Panc1 (cell line): Measurements from ENCODE around the gene CRB2. TPM values are rescaled to one million over a fixed set of nuclear protein-coding genes. Genes with fewer than 3 reads are reported as not detected.
A peak's percentile ranks its signal among the peaks of the same experiment; 100 is the strongest.

Experiments
- ATAC-seq: fragments of 200-7000 bp; cut with Tn5 transposase; 2 replicates; pipeline ENCODE4 v1.9.1; 2020; ENCODE audit warnings: mild to moderate bottlenecking, moderate library complexity
- BruUV-seq: library from RNA; stranded (reverse); fragments of 400-500 nt; replicated peaks from 2 replicates; lab custom pipeline; 2021; lab: Mats Ljungman, UMichigan
- CTCF ChIA-PET: fragments of 300-600 bp; sonication (Branson Sonifier 250); formaldehyde crosslinking; loops from one replicate; lab custom pipeline; 2022; ENCODE audit warnings: antibody characterized with exemption; lab: Charles Lee
- POLR2A ChIA-PET: fragments of 300-600 bp; sonication (Branson Sonifier 250); formaldehyde crosslinking; loops from one replicate; lab custom pipeline; 2022; ENCODE audit warnings: antibody characterized with exemption; lab: Charles Lee
- DNase-seq: peaks from one replicate; pipeline ENCODE4 v3.0.0-alpha.2; 2010; ENCODE audit warnings: low read depth, low spot score
- H3K27ac ChIP-seq: 2 replicates; pipeline ENCODE4 v1.5.1; 2011; ENCODE audit warnings: mild to moderate bottlenecking, low read length, inconsistent platforms
- H3K27me3 ChIP-seq: fragments of 200-500 bp; sonication (Bioruptor generic); 2 replicates; pipeline ENCODE4 v1.6.0; 2014; ENCODE audit warnings: low read length, inconsistent platforms; ENCODE audit not compliant: control insufficient read depth, insufficient read depth
- H3K36me3 ChIP-seq: fragments of 200-500 bp; sonication (Bioruptor generic); 2 replicates; pipeline ENCODE4 v1.5.1; 2014; ENCODE audit warnings: inconsistent platforms, mild to moderate bottlenecking, low read length, moderate library complexity; ENCODE audit not compliant: control insufficient read depth, insufficient read depth
- H3K4me1 ChIP-seq: 2 replicates; pipeline ENCODE4 v1.5.1; 2011; ENCODE audit warnings: inconsistent platforms, mild to moderate bottlenecking, low read length, moderate library complexity; ENCODE audit not compliant: control insufficient read depth, insufficient read depth
- H3K4me3 ChIP-seq, 2 experiments: 2 replicates each; pipeline ENCODE4 v1.5.1; 2011 to 2012; ENCODE audit warnings: low read depth in 2 of 2, low read length in 2 of 2, mild to moderate bottlenecking in 2 of 2, inconsistent platforms in 1 of 2, moderate library complexity in 1 of 2
- H3K9me3 ChIP-seq: fragments of 200-500 bp; sonication (Bioruptor generic); 2 replicates; pipeline ENCODE4 v1.5.1; 2014; ENCODE audit warnings: low read depth, mild to moderate bottlenecking, inconsistent platforms, low read length, moderate library complexity; ENCODE audit not compliant: control insufficient read depth, insufficient read depth
- CTCF ChIP-seq: fragments of 450-650 bp; IDR thresholded peaks from 2 replicates; pipeline ENCODE4 v1.5.1; 2017; ENCODE audit warnings: mild to moderate bottlenecking
- POLR2AphosphoS5 ChIP-seq: IDR thresholded peaks from 2 replicates; pipeline ENCODE4 v1.6.1; 2012; ENCODE audit warnings: mild to moderate bottlenecking, low read depth, low read length, moderate library complexity
- SIN3A ChIP-seq: IDR thresholded peaks from 2 replicates; pipeline ENCODE4 v1.6.1; 2012; ENCODE audit warnings: low read depth, mild to moderate bottlenecking, low read length, moderate library complexity, borderline replicate concordance; ENCODE audit not compliant: insufficient read depth
- TCF7L2 ChIP-seq: IDR thresholded peaks from 2 replicates; pipeline ENCODE4 v1.6.1; 2011; ENCODE audit warnings: mild to moderate bottlenecking, low read depth, low read length, inconsistent platforms
- in situ Hi-C: cut with HindIII; loops from 2 replicates; pipeline ENCODE4 v1.10.0; 2016; ENCODE audit warnings: low sequenced_read_pairs, low pct_unique_long_range_greater_than_20kb
- intact Hi-C: fragments of 100-400 bp; cut with micrococcal nuclease; formaldehyde crosslinking; loops from one replicate; pipeline ENCODE4 v1.10.0; 2022; ENCODE audit not compliant: unreplicated experiment
- total RNA-seq: library from RNA; stranded (reverse); gene quantifications from one replicate; pipeline ENCODE4 v1.2.1, GENCODE V29; 2021; ENCODE audit not compliant: unreplicated experiment
- TF ChIP-seq, protein P1 (sequence below), 2 experiments: IDR thresholded peaks; 2 replicates each; pipeline ENCODE4 v1.6.1; 2011 to 2012; ENCODE audit warnings: low read depth in 2 of 2, control low read depth in 1 of 2, low read length in 1 of 2, mild to moderate bottlenecking in 1 of 2, moderate library complexity in 1 of 2; ENCODE audit not compliant: insufficient read depth in 1 of 2

The CRB2 gene
- total RNA-seq, 1 experiment from 2014 or later: 0.05 TPM

DNA sequence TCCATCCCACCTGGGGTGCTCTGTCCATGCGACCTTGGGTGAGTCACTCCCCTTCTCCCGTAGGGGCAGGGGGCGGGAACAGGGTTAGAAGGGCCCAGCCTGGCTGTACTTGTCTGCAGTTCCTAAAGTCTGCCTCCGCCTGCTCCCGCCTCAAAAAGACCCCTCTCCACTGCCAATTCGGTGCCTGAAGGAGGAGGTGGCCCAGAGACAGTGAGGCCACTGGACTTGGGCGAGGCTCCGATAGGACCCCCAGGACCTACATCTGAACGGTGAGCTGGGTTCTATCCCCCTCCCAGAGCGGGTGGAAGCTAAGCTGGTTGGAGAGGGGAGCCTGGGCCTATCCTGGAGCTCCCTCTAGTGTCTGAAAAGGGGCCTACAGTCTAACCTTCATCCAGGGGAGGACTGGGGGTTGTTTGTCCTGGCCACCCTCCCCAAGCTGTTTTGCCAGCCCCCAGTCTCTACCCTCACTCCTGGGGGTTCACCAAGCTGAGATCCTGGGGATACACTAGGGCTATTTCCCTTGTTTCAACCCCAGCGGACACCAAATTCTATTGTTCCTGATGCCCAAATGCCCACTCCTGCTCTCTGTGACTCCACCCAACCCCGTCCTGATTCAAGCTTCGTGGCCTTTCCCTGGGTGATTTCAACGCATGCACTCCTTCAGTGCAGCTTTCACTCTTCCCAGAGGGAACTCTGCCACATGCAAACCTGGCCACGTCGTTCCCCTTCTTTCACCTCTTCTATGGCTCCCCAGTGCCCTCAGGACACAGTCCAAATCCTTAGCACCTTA, 6.1 kb upstream of the CRB2 start:
- CTCF ChIA-PET: interaction anchor here (0.5 to 1.3 kb wide), 4 partner anchors 10 to 267 kb away, joined by 3 to 4 read pairs (median 4); no protein-coding TSS in a partner anchor
- in situ Hi-C loops: no loop called here

GRCh38 chr9:123350590-123351310, 5.2 kb upstream of the CRB2 start:
- in situ Hi-C loops: no loop called here
- Histone ChIP-seq H3K36me3 (no peaks in the 10 kb centered on the region), H3K27ac (no peak overlapping the region), H3K9me3 (no peaks in the 10 kb centered on the region), H3K4me3 (no peak overlapping the region), H3K27me3 (no peaks in the 10 kb centered on the region), H3K4me1 (no peaks in the 10 kb centered on the region)
- no peak for ATAC-seq
- intact Hi-C loops: loop anchor here (5.0 kb wide), 1 partner anchor 268 kb away; no protein-coding TSS in a partner anchor
- POLR2A ChIA-PET: no interaction called here
- no TSS peak for BruUV-seq
- no peak for DNase-seq
- CTCF ChIA-PET: interaction anchor here (1.3 kb wide), 1 partner anchor 268 kb away, joined by 3 read pairs; no protein-coding TSS in a partner anchor
- TF ChIP-seq CTCF (no peak), TCF7L2 (no peak), POLR2AphosphoS5 (no peak), SIN3A (no peak)
- TF ChIP-seq, protein P1, sequence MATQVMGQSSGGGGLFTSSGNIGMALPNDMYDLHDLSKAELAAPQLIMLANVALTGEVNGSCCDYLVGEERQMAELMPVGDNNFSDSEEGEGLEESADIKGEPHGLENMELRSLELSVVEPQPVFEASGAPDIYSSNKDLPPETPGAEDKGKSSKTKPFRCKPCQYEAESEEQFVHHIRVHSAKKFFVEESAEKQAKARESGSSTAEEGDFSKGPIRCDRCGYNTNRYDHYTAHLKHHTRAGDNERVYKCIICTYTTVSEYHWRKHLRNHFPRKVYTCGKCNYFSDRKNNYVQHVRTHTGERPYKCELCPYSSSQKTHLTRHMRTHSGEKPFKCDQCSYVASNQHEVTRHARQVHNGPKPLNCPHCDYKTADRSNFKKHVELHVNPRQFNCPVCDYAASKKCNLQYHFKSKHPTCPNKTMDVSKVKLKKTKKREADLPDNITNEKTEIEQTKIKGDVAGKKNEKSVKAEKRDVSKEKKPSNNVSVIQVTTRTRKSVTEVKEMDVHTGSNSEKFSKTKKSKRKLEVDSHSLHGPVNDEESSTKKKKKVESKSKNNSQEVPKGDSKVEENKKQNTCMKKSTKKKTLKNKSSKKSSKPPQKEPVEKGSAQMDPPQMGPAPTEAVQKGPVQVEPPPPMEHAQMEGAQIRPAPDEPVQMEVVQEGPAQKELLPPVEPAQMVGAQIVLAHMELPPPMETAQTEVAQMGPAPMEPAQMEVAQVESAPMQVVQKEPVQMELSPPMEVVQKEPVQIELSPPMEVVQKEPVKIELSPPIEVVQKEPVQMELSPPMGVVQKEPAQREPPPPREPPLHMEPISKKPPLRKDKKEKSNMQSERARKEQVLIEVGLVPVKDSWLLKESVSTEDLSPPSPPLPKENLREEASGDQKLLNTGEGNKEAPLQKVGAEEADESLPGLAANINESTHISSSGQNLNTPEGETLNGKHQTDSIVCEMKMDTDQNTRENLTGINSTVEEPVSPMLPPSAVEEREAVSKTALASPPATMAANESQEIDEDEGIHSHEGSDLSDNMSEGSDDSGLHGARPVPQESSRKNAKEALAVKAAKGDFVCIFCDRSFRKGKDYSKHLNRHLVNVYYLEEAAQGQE (IDR thresholded peaks at IDR 0.05; ENCODE audit: insufficient read depth in 1 of 2, low read depth in 2 of 2, low read length in 1 of 2): no peak

More for the DNA sequence above, 6.1 kb upstream of the CRB2 start:
- no peaks in the 10 kb centered on the region for H3K36me3 ChIP-seq
- intact Hi-C loops: loop anchor here (5.0 kb wide), 1 partner anchor 268 kb away; no protein-coding TSS in a partner anchor
- H3K9me3 ChIP-seq: no peaks in the 10 kb centered on the region
- TF ChIP-seq POLR2AphosphoS5: no peak
- TF ChIP-seq CTCF: peak; percentile 92
- no peak overlapping the region for H3K4me3 ChIP-seq
- no peaks in the 10 kb centered on the region for H3K27me3 ChIP-seq
- peak; percentile 57 for DNase-seq
- H3K4me1 ChIP-seq: no peaks in the 10 kb centered on the region
- BruUV-seq: no TSS peak
- peak; percentile 77 for ATAC-seq
- H3K27ac ChIP-seq: no peak overlapping the region
- POLR2A ChIA-PET: no interaction called here
